Hematopoietic multipotent progenitor cell treated with erythropoietin and hydrocortisone succinate and interleukin-3 and kit ligand, for 6 days (in vitro differentiated cells): ENCODE results near the gene TMEM8B.
"Not testable (repeated sequence)": the region's sequence is repeated elsewhere in the genome, so short reads cannot be mapped to it uniquely, and the experiment has no call there.

Experiments
- DNase-seq: peaks from one replicate; pipeline ENCODE4 v3.0.0-alpha.2; 2015

Gene TMEM8B

DNA sequence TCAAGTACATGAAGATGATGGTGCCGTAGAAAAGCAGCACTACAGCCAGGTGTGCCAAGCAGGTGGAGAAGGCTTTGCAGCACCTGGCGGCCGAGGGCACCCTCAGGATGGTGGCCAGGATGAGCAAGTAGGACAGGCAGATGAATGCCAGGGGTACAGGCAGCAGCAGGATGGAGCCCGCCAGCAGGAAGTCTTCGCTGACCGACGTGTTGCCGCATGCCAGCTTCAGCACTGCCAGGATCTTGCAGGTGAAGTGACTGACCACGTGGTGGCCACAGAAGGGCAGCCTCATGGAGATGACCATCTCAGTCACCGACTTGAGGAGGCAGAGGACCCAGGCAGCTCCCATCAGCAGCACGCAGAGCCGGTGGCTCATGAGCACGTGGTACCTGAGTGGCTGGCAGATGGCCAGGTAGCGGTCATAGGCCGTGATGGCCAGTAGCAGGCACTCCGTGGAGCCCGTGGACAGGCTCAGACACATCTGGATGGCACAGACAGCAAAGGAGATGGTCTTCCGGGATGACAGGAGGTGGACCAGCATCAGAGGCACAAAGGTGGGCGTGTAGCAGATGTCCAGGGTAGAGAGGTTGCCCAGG lies 40.7 kb downstream of the TMEM8B start:
- DNase-seq = no peak

DNA sequence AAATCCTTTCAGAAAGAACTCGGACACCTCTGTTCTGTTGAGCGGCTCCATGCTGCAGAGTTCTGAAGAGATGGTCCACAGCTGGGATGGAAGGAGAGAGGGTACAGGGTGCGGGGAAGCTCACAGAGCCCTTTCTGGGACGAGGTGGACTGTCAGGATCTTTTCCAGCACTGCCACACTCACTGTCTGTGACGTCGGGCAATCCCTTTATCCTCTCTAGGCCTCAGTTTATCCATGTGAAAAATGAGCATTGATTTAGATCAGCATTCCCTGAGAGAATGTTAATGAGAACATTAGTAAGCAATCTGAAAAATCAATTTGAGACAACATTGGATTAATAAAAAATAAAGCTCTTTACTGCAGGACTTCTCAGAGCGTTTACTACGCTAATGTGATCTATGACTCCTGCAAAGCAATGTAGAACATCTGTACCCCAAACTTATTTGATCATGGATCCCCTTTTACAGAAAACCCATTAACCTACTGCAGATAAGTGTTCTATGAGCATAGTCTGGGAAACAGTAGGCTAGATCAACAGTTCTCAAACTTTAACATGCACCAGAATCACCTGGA lies 41.4 kb downstream of the TMEM8B start, which contains the start of gene OR13J1:
TSS of gene OR13J1 (minus strand) at position 51 of the 573 bp plus-strand sequence. CDS start at position 51, 0 bp downstream.
- DNase-seq = no peak

DNA sequence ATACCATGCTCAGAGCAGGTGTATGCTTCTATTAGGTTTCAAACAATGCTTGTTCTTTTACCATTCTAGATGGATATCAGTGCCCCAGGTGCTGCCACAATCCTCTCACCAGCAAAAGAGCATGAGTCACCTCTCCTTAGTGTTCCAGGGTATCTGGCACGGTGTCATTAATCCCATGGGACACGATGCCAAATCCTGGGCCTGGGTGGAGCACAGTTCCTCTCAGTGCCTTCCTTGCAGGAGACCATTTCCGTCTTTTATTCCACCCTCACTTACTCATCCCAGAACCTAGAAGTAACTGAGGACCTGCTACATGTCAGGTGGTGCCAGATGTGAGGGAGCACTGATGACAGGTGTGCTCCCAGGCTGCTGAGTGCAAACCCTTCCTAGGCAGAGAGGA lies 42.5 kb downstream of the TMEM8B start:
- DNase-seq = no peak

DNA sequence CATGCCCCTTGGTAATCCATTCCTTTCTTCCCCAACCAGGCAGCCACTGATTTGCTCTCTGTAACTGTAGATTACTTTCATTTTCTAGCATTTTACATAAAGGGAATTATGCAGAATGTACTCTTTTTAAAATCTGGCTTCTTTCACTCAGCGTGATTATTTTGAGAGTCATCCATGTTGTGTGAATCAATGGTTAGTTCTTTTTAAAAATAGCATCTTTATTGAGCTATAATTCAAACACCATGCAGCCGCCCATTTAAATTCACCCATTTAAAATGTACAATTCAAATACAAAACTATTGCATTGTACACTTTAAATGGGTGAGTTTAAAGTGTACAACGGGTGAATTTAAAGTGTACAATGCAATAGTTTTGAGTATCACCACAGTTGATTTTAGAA lies 43.5 kb downstream of the TMEM8B start:
- DNase-seq = no peak

DNA sequence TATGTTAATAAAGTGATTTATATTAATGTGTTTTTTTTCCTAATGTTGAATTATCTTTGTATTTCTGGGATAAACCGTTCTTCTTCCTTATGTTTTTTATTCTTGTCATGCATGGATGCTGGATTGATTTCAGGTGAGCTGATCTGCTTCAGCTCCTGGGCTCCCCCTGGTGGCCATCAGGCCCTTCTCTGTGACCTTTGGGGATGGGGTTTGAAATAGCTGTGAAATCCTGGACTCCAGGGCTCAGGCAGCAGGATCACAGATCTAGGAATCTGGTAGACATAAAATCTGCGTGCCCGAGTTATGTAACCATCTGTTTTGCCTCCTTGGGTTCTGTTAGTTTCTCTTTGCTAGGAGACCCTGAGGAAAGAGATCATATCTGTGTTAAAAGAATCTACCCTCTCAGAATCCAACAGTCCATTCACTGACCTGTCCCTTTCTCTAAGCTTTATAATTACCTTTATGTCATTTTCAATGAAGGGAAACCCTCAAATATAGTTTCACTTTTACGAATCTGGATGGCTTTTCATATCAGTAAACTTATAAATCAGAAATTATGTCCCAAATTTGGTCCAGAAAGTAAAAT lies 53.3 kb downstream of the TMEM8B start:
- peak; percentile 79 for DNase-seq

DNA sequence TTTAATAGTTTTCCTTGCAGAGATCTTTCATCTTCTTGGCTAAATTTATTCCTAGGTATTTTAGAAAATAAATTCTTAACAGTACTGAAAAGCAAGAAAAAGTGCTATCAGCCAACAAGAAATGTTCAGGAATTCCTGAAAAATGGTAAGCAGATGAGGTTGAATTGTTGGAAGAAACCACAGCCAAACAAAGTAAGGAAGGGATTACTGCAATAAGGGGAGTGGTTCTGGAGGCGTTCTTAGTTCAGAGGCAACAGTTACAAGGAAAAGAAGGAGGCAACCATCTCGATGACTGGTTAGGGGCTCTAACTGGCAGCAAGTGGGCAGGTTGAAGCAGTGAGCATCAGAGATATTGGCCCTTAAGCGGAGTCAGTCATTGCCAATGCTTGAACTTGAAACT lies 54.0 kb downstream of the TMEM8B start:
- no peak for DNase-seq

DNA sequence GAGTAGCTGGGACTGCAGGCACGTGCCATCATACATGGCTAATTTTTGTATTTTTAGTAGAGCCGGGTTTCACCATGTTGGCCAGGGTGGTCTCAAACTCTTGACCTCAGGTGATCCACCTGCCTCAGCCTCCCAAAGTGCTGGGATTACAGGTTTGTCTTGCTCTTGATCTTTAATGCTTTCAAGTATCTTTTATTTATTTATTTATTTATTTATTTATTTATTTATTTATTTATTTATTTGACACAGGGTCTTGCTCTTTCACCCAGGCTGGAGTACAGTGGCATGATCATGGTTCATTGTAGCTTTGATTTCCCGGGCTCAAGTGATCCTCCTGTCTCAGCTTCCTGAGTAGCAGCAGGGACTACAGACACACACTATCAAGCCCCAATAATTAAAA lies 55.9 kb downstream of the TMEM8B start:
- DNase-seq = not testable (repeated sequence)

DNA sequence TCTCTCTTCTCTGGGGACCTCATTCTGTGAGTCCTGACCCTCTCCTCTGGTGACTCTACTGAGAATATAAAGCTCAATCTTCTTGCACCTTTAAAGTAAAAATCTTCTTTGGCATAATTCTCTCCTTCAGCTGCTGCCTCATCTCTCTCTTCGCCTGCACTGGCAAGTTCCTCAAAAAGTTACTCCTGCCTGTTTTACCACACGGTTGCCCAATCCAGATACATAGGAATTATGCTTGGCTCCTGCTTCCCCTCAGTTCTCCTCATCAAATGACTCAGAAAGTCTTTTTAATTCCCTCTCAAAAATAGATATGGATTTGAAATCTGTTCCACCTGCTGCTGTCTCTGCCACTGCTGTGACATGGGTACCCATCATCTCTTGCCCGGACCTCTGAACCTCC lies 62.6 kb downstream of the TMEM8B start:
- DNase-seq = no peak

DNA sequence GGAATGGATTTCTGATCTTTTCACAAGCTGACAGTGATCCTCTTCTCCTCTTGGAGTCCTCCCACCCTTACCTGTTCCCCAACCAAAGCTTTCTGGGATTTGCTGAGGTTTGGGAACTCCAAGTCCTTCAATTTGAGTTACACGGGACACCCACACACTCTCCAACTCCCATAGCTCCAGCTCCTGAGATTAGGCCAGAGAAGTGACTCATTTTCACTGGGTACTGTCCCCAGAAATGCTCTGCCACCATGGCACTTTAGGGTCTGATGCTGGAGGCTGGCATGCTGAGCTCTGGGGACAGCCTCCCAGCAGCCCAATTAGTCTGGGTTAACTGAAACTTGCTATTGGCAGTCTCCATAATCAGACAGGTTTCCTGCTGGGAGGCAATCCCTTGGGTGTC lies 63.0 kb downstream of the TMEM8B start:
- no peak for DNase-seq

DNA sequence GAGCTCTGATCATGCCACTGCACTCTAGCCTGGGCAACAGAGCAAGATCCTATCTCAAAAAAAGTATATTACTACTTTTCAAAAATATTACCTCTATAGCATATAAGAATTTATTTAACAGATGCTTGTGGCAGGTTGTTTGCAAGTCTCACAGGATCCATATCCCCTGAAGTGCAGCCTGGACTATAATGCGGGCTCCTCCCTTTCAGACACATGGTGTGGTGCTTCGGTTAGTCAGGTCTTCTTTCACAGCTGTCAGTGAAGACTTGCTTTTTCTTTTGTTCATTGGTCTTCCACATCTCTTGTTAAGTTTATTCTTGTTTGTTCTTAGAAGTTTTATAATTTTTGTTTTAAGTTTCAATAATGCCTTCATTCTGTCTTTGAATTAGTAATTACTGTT lies 67.5 kb downstream of the TMEM8B start:
- no peak for DNase-seq

DNA sequence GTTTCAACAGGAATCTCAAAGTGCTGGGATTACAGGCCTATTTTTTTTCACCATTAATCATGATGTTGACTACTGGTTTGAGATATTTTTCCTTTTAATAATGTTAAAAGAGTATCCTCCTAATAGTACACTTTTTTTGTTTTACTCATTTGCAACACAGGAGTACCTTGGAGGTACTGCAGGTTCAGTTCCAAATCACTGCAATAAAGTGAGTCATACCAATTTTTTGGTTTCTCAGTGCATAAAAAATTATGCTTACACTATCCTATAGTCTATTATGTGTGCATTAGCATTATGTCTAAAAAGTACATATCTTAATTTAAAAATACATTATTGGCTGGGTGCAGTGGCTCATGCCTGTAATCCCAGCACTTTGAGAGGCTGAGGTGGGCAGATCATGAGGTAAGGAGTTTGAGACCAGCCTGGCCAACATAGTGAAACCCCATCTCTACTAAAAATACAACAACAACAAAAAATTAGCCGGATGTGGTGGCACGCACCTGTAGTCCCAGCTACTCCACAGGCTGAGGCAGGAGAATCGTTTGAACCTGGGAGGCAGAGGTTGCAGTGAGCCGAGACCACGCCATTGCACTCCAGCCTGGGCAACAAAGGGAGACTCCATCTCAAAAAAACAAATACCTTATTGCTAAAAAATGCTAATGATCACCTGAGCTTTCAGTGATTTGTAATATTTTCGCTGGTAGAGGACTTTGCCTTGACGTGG lies 68.5 kb downstream of the TMEM8B start:
- not testable (repeated sequence) for DNase-seq

DNA sequence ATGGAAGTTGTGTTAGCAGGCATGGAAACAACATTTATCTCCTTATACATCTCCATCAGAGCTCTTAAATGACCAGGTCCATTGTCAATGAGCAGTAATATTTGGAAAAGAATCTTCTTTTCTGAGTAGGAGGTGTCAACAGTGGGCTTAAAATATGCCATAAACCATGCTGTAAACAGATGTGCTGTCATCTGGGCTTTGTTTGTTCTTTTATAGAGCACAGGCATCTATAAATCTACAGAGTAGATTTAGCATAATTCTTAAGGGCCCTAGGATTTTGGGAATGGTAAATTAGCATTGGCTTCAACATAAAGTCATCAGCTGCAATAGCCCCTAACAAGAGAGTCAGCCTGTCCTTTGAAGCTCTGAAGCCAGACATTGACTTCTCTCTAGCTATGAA lies 69.3 kb downstream of the TMEM8B start:
- DNase-seq = no peak

DNA sequence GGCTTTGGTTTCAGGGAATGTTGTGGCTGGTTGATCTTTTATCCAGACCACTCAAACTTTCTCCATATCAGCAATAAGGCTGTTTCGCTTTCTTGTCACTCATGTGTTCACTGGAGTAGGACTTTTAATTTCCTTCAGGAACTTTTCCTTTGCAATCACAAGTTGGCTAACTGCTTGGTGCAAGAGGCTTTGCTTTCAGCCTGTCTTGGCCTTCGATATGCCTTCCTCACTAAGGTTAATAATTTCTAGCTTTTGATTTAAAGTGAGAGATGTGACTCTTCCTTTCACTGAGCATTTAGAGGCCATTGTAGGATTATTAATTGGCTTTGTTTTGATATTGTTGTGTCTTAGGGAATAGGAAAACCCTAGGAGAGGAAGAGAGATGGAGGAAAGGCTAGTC lies 70.0 kb downstream of the TMEM8B start:
- DNase-seq = no peak

DNA sequence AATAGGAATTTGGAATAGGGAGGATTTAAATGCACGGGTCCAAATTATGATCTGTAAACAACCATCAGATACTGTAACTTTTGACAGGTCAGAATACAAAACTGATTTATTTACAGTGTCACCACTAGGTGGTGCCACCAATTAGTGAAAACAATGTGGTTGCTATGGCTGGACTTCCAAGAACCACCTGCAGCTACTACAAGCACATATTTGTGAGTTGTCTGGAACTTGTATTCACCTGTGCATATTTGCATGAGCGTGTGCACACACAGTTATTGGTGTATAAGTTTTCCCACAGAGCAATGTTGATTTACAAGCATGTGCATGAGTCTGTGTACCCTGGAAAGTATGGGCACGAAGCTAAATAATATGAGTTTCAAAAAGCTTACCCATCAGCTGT lies 74.0 kb downstream of the TMEM8B start:
- DNase-seq = peak; percentile 76

DNA sequence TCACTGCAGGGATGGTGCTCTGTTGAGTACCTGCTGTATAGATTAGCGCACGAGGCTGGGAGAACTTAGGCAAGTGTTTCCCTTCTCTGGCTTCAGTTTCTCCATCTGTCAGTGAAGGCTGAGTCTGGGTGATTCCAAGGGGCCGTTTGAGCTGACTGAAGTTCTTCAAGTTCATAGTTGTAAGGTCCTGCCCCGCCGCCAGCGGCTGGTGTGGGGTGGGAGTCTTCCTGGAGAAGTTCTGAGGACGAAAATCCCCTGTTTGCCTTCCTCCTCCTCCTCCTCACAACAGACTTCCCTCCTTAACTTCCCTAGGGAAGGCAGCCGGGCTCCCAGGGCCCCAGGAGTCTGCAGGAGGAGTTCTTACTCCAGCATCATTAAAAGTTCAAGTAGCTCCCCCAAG lies 75.3 kb downstream of the TMEM8B start:
- DNase-seq = no peak

DNA sequence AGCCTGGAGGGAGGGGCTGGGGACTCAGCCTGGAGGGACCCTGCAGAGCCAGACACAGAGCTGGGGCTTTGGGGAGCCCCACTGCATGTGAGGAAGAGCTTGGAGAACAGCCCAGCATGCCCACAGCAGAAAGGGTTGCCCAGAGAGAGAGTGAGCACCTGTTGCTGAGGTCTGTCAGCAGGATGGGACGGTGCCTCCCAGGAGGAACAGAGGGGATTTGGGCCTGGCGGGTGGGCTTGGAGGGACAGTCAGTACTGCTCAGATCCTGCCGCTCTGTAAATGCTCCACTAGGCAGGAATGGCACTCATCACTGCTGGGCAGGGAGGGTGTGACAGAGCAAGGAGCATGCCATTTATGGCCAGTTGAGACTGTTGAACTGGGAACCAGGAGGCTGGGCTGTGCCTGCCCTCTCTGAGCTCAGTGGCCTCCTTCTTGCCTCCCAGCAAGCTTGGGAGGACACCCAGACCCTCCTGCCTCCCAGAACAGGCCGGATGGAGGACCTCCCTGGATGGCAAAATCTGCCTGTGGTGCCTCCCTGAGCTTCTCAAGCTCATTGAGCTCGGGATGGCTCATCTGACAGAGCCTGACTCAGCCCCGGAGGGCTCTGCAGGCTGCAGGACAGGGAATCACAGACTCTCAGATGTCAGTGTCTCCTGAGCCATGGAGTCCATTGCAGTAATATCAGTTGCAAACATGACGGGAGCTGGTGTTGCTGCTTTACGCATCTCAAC lies 76.2 kb downstream of the TMEM8B start:
- no peak for DNase-seq

DNA sequence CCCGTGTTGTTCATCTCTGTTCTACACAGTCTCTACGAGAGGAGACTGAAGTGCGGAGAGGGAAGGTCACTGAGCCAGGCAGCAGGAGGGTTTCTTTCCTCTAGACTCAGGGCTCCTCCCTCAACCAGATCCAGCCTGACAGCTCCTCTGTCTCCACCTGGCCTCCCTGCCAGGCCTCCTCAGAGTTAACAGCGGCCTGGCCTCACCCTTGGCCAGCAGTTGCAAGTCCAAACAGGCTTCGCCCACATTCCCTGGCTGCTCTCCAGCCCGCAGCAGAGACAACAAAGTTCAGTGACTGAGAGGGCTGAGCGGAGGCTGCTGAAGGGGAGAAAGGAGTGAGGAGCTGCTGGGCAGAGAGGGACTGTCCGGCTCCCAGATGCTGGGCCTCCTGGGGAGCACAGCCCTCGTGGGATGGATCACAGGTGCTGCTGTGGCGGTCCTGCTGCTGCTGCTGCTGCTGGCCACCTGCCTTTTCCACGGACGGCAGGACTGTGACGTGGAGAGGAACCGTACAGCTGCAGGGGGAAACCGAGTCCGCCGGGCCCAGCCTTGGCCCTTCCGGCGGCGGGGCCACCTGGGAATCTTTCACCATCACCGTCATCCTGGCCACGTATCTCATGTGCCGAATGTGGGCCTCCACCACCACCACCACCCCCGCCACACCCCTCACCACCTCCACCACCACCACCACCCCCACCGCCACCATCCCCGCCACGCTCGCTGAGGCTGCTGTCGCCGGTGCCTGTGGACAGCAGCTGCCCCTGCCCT lies 77.1 kb downstream of the TMEM8B start, which contains the start of gene HRCT1:
TSS of gene HRCT1 (plus strand) at position 291 of the 768 bp plus-strand sequence. CDS start at position 377, 86 bp downstream.
- DNase-seq = peak; percentile 26

DNA sequence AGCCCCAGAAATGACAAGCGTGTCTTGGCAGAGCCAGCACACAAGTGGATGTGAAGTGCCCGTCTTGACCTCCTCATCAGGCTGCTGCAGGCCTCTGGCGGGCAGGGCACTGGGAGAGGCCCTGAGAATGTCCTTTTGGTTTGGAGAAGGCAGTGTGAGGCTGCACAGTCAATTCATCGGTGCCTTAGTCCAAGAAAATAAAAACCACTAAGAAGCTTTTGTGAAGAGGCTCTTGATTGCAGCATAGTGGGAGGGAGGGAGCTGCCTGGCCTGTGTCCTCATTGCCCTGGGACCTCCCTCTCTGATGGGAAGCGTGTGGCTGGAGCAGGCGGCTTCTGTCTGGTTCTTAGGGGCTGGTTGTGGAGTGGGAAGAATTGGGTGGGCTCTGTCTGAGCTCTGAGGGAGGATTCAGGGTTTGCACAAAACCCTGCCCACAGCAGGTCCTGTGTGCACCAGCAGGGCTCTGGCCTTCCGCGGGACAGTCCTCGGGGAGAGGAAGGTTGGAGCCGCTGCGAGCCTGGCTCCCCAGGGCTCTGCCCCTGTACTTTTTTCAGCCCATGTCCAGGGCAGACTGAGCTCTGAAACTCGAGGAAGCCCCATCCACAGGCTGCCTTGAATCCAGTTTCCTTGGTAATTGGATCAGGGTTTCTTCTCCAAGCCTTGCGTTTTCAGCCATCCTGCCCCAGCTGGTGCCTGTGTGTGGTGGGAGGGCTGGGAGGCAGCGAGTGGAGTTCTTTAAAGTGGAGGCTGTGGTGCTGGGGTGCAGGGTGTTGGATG lies 78.1 kb downstream of the TMEM8B start:
- no peak for DNase-seq

DNA sequence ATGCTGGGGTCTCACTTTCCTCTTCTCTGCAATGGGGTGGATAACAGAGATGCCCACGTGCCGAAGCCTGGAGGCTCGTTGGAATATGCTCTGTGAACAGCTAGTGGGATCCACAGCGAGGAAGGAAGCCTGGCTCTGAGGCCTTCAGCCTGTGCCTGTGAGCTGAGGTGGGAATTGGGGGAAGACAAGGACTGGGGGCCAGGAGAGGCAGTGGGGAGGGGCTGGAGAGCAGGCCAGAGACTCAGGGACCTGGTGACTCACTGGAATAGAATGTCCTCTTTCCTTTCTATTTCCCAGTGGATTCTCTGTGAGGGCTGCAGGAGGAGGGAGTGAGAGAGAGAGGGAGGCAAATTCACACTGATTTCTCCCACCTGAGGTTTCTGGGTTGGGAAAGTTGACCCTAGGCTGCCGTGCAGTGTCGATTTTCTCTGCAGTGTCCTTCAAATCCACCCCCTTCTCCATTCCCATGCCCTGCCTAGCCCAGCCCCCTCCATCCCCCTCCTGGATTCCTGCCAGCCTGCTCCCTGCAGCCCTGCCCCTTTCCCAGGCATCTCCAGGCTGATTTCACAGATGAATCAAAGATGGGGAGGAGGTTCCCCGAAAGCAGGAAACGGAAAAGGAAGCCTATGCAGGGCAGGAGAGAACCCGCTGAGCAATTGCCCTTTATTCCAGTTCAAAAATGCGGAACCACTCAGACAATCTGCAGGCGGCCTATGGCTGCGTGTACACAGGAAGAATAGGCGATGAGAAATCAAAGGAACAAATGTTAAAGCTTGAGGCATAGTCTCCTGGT lies 78.9 kb downstream of the TMEM8B start:
- DNase-seq = peak; percentile 50

DNA sequence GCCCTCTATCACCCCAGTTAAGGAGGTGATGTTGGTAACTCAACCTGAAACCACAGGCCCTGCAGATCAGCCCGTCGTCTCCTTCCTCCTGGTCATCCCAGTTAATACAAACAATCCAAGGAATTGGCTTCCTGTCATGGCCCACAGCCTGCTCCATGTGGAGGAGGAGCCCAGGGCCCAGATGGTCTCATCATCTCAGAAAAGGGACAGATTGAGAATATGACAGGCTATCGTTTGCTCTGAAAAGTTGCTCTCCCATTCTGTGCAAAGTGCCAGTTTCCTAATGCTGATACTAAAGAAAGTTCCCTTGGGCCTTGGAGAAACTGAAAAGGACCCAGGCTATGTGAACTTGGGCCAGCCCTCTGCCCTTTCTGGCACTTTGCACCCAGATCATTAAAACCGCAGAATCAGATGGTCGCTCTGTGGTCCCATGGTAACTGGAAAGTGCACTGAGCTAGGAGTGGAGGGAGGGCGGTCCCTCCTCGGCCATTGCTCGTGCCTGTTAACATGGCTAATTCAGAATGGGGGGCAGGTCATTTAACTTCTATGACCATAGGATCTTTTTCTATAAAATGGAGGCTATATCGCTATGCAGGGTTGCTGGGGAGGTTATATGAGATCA lies 79.6 kb downstream of the TMEM8B start:
- no peak for DNase-seq
